Kidney epithelial cell (primary cell): ENCODE measurements around the gene FABP7. TPM values are rescaled to one million over a fixed set of nuclear protein-coding genes. Genes with fewer than 3 reads are reported as not detected.

Source experiments
- DNase-seq: peaks from one replicate; pipeline ENCODE4 v3.0.0-alpha.2; 2010; ENCODE audit warnings: low read depth
- H3K27me3 ChIP-seq: 2 replicates; pipeline ENCODE4 v1.6.0; 2011; ENCODE audit warnings: low read length; ENCODE audit not compliant: control insufficient read depth, insufficient read depth
- H3K36me3 ChIP-seq: 2 replicates; pipeline ENCODE4 v1.5.1; 2011; ENCODE audit warnings: low read length; ENCODE audit not compliant: control insufficient read depth, insufficient read depth
- H3K4me3 ChIP-seq: 2 replicates; pipeline ENCODE4 v1.5.1; 2011; ENCODE audit warnings: low read depth, mild to moderate bottlenecking, control low read depth, low read length
- CTCF ChIP-seq: IDR thresholded peaks from 2 replicates; pipeline ENCODE4 v1.5.1; 2011; ENCODE audit warnings: mild to moderate bottlenecking, moderate library complexity, low read length, control low read depth, inconsistent platforms; ENCODE audit not compliant: insufficient read depth, poor library complexity, severe bottlenecking
- total RNA-seq: library from RNA; depleted of rRNA; stranded (reverse); fragments of >200 nt; gene quantifications from 2 replicates; pipeline ENCODE4 v1.2.3, GENCODE V29; 2015

The FABP7 gene
- total RNA-seq, 1 donor from 2014 or later = not detected

GRCh38 chr6:122808121-122808885, 28.8 kb downstream of the FABP7 start:
- no peak for DNase-seq

GRCh38 chr6:122809001-122809400, 29.5 kb downstream of the FABP7 start:
- no peak for TF ChIP-seq CTCF
- no peak overlapping the region for H3K4me3 ChIP-seq
- no peak for DNase-seq
- no peaks in the 10 kb centered on the region for H3K36me3 ChIP-seq
- no peaks in the 10 kb centered on the region for H3K27me3 ChIP-seq

More at GRCh38 chr6:122808121-122808885, 28.8 kb downstream of the FABP7 start:
- TF ChIP-seq CTCF = no peak
- Histone ChIP-seq H3K4me3 (no peak overlapping the region), H3K27me3 (no peaks in the 10 kb centered on the region), H3K36me3 (no peaks in the 10 kb centered on the region)

- TF ChIP-seq CTCF = no peak
- no peak overlapping the region for H3K4me3 ChIP-seq
- DNase-seq = no peak
These were observed 30.2 kb downstream of the FABP7 start for GRCh38 chr6:122809691-122810090.

GRCh38 chr6:122810189-122810588, 30.7 kb downstream of the FABP7 start:
- no peak for TF ChIP-seq CTCF
- Histone ChIP-seq H3K27me3 (no peaks in the 10 kb centered on the region), H3K4me3 (no peak overlapping the region), H3K36me3 (no peaks in the 10 kb centered on the region)
- no peak for DNase-seq

More at GRCh38 chr6:122809691-122810090, 30.2 kb downstream of the FABP7 start:
- Histone ChIP-seq H3K36me3 (no peaks in the 10 kb centered on the region), H3K27me3 (no peaks in the 10 kb centered on the region)

- Histone ChIP-seq H3K27me3 (no peaks in the 10 kb centered on the region), H3K4me3 (no peak overlapping the region), H3K36me3 (no peaks in the 10 kb centered on the region)
- TF ChIP-seq CTCF = no peak
- DNase-seq = no peak
These were observed 37.8 kb downstream of the FABP7 start for GRCh38 chr6:122817358-122817757.

GRCh38 chr6:122817766-122818165, 38.2 kb downstream of the FABP7 start:
- peak; percentile 31 for DNase-seq
- no peaks in the 10 kb centered on the region for H3K36me3 ChIP-seq
- TF ChIP-seq CTCF = no peak
- no peak overlapping the region for H3K4me3 ChIP-seq
- no peaks in the 10 kb centered on the region for H3K27me3 ChIP-seq
